ENCODE data around the gene CTDP1. TPM values are rescaled to one million over a fixed set of nuclear protein-coding genes. Genes with fewer than 3 reads are reported as not detected.

CTDP1 gene
- total RNA-seq, 1 experiment from 2014 or later: 33.7 TPM

DNA sequence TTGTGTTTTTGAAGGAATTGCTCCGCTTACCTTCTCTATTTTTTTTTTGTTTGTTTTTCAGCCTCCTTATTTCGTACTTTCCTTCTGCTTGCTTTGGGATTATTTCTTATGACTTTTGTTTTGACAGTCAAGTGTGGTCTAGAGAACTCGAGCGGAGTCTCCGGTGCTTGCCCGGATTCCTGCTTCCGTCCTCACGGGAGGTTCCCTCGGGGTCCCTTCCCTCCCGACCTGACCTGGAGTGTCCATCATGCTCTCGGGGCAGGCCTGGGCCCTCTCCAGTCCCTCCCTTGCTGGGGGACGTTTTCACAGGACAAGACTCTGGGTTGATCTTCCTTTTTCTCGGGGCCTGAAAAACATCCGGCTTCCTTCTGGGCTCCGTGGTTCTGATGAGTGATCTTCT lies 45.9 kb downstream of the CTDP1 start:
- H2BK12ac ChIP-seq (ENCODE audit: insufficient read length, low read depth, low read length): no peak overlapping the region
- H2BK120ac ChIP-seq (ENCODE audit: low read depth, low read length, poor library complexity, severe bottlenecking): no peak overlapping the region
- no CpG with 5 or more reads among the region's 15 CpGs for WGBS (ENCODE audit: extremely low coverage, insufficient read length, low lambda C conversion rate)
- no peaks in the 10 kb centered on the region for H3K9me3 ChIP-seq (ENCODE audit: control insufficient read depth, low read depth, low read length)
- no peak overlapping the region for H2BK5ac ChIP-seq (ENCODE audit: insufficient read length, low read length)
- peaks cover 2% of the 10 kb centered on the region for H3K79me1 ChIP-seq (ENCODE audit: insufficient read depth, low read depth, low read length, poor library complexity, severe bottlenecking)
- Mint-ChIP-seq H3K27me3 (ENCODE audit: low read depth) (no peaks in the 10 kb centered on the region), H3K27ac (peak overlapping the region in 2 of 3 experiments; percentile 8 to 12; a peak in 3 of 7 replicates), H3K36me3 (ENCODE audit: insufficient read depth in 1 of 3, low read depth in 3 of 3) (peaks cover 40 to 71% (median 66%) of the 10 kb centered on the region in 3 experiments; a peak in 6 of 7 replicates), H3K4me1 (no peaks in the 10 kb centered on the region), H3K4me3 (no peak overlapping the region), H3K9me3 (no peaks in the 10 kb centered on the region)
- H3K18ac ChIP-seq (ENCODE audit: insufficient read length, low read depth, low read length): no peak overlapping the region
- DNase-seq: no peak
- TF ChIP-seq, protein P1, sequence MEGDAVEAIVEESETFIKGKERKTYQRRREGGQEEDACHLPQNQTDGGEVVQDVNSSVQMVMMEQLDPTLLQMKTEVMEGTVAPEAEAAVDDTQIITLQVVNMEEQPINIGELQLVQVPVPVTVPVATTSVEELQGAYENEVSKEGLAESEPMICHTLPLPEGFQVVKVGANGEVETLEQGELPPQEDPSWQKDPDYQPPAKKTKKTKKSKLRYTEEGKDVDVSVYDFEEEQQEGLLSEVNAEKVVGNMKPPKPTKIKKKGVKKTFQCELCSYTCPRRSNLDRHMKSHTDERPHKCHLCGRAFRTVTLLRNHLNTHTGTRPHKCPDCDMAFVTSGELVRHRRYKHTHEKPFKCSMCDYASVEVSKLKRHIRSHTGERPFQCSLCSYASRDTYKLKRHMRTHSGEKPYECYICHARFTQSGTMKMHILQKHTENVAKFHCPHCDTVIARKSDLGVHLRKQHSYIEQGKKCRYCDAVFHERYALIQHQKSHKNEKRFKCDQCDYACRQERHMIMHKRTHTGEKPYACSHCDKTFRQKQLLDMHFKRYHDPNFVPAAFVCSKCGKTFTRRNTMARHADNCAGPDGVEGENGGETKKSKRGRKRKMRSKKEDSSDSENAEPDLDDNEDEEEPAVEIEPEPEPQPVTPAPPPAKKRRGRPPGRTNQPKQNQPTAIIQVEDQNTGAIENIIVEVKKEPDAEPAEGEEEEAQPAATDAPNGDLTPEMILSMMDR (conservative IDR thresholded peaks at IDR 0.05): no peak
- no peaks in the 10 kb centered on the region for H3K4me1 ChIP-seq (ENCODE audit: insufficient read depth, low read length)
- no peaks in the 10 kb centered on the region; the same call in 1 of the 2 replicates for H3K79me2 ChIP-seq (ENCODE audit: insufficient read depth, low read length)
- no peak overlapping the region for H3K4me2 ChIP-seq (ENCODE audit: insufficient read depth, insufficient read length, low read length)
- H3K4ac ChIP-seq (ENCODE audit: low read depth, low read length): no peak overlapping the region
- no peak overlapping the region for H4K5ac ChIP-seq (ENCODE audit: insufficient read length, low read depth, low read length)
- H3K27me3 ChIP-seq (ENCODE audit: insufficient read depth, low read length): no peaks in the 10 kb centered on the region
- no peak overlapping the region for H2AK5ac ChIP-seq (ENCODE audit: insufficient read length, low read length)
- no peaks in the 10 kb centered on the region for H4K20me1 ChIP-seq (ENCODE audit: control insufficient read depth, insufficient read depth, insufficient read length)
- H3T11ph ChIP-seq (ENCODE audit: low read length): no peak overlapping the region
- H3K23ac ChIP-seq (ENCODE audit: insufficient read length, low read depth, low read length): no peak overlapping the region
- no peak overlapping the region for H2BK15ac ChIP-seq (ENCODE audit: low read depth, low read length)
- H4K91ac ChIP-seq (ENCODE audit: insufficient read length, low read depth, low read length): no peak overlapping the region
- no peaks in the 10 kb centered on the region for H3K23me2 ChIP-seq (ENCODE audit: insufficient read length, low read depth, low read length, poor library complexity, severe bottlenecking)
- H4K8ac ChIP-seq (replicated peaks; ENCODE audit: insufficient read length, low read depth, low read length): no peak overlapping the region
- no peak overlapping the region for H2BK20ac ChIP-seq (ENCODE audit: low read depth, low read length, poor library complexity, severe bottlenecking)
- H2AFZ ChIP-seq (ENCODE audit: low read length): no peak overlapping the region
- no peak overlapping the region for H3K56ac ChIP-seq (ENCODE audit: insufficient read length, low read depth, low read length)
- no peak overlapping the region for H3K27ac ChIP-seq (ENCODE audit: insufficient read length, low read depth, low read length)
- H3K9ac ChIP-seq (ENCODE audit: extremely low read depth, insufficient read length, low read length): no peak overlapping the region
- no peak overlapping the region for H3K14ac ChIP-seq (ENCODE audit: insufficient read depth, low read length)

Data from H9 (cell line).